GM06990 (cell line): ENCODE measurements around the gene ROR2.

Source experiments
- DNase-seq: peaks from one replicate; pipeline ENCODE4 v3.0.0-alpha.2; 2011; ENCODE audit not compliant: insufficient read length; ENCODE audit errors: extremely low read depth
- H3K27me3 ChIP-seq: replicated peaks from 2 replicates; pipeline ENCODE4 v1.6.0; 2011; ENCODE audit warnings: low read length; ENCODE audit not compliant: control insufficient read depth, insufficient read depth
- H3K36me3 ChIP-seq: 2 replicates; pipeline ENCODE4 v1.5.1; 2011; ENCODE audit warnings: low read length; ENCODE audit not compliant: control insufficient read depth, insufficient read depth
- H3K4me3 ChIP-seq: replicated peaks from 2 replicates; pipeline ENCODE4 v1.5.1; 2011; ENCODE audit warnings: low read depth, mild to moderate bottlenecking, control low read depth, low read length
- TF ChIP-seq, protein P1 (sequence below): IDR thresholded peaks from 2 replicates; pipeline ENCODE4 v1.5.1; 2011; ENCODE audit warnings: low read length, control low read depth, mild to moderate bottlenecking, inconsistent platforms; ENCODE audit not compliant: insufficient read depth, poor library complexity, severe bottlenecking

Gene ROR2

DNA sequence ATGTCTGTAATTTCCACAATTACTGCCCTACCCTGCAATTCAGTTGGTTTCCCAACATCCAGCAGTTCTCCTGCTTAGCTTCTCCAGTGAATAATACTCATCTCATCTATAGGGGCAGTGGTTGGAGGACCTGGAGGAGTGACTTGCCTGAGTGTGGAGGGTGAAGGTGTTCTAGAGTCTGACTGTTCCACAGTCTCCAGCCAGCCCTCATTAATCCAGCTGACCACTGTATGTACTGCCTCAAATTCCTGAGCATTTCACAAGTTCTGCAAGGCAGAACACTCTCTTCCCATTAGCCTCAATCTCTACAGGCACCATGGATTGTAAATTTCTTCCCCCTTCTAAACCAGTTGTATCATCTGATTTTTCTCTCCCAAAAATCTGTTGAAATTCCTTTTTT is 379.0 kb downstream of the ROR2 start:
- TF ChIP-seq, protein P1, sequence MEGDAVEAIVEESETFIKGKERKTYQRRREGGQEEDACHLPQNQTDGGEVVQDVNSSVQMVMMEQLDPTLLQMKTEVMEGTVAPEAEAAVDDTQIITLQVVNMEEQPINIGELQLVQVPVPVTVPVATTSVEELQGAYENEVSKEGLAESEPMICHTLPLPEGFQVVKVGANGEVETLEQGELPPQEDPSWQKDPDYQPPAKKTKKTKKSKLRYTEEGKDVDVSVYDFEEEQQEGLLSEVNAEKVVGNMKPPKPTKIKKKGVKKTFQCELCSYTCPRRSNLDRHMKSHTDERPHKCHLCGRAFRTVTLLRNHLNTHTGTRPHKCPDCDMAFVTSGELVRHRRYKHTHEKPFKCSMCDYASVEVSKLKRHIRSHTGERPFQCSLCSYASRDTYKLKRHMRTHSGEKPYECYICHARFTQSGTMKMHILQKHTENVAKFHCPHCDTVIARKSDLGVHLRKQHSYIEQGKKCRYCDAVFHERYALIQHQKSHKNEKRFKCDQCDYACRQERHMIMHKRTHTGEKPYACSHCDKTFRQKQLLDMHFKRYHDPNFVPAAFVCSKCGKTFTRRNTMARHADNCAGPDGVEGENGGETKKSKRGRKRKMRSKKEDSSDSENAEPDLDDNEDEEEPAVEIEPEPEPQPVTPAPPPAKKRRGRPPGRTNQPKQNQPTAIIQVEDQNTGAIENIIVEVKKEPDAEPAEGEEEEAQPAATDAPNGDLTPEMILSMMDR = no peak
- no peaks in the 10 kb centered on the region; the same call in 1 of the 2 replicates for H3K27me3 ChIP-seq
- no peak overlapping the region for H3K4me3 ChIP-seq
- no peaks in the 10 kb centered on the region for H3K36me3 ChIP-seq
- no peak for DNase-seq

DNA sequence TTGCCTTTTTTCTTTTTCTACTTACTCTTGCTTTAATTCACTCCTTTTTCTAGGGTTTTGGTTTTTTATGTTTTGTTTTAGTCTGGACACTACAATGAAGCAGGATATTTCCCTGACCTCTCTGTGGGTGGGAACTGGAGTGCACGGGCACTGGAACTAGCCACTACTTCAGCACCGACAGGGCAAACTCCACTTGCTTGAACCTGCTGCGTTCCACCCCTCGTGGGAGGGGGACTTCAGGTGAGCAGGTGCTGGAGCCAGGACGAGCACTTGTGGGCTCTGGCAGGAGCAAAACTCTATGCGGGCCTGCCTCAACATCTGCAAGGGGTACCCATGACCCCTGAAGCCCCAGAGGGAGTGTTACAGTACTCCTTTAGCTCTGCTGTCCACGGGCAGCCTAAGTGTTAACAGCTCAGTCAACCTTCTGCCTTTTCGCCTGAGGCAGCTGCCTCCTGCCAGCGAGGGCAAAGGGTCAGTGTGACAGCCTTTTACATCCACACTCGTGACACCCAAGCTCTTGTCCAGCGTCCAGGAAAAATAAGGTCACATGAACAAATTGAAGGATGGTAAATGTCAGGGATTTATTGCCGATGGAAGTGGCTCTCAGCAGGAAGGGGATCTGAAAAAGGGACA is 382.3 kb downstream of the ROR2 start:
- DNase-seq = no peak
- Histone ChIP-seq H3K4me3 (no peak overlapping the region), H3K36me3 (no peaks in the 10 kb centered on the region), H3K27me3 (no peaks in the 10 kb centered on the region; the same call in 1 of the 2 replicates)
- TF ChIP-seq, protein P1 = no peak

DNA sequence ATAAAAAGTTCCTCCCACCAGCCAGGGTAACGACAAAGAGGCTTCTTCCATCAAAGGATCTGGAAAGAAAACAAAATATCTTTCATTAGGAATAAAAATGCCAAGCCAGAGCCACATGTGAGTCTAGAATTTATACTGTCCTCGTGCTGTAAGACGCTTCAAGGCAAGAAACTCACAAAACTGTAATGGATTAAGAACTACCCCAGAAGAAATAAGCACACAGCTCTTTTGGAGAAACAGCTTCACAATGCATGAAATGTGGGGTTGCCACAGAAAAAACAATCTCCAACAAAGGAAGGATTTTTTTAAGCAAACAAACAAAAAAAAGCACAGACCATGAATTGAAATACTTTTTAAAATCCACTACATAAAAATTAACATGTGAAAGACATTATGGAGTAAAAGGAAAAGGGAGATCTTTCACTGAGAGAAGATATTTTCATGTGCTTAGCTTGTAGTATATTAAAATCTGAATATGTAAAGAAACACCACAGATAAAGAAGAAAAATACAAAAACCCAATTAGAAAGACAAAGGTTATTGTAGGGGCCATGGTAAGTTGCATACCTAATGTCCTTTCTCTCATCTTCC is 385.9 kb downstream of the ROR2 start:
- DNase-seq = no peak
- Histone ChIP-seq H3K27me3 (no peaks in the 10 kb centered on the region; the same call in 1 of the 2 replicates), H3K36me3 (no peaks in the 10 kb centered on the region), H3K4me3 (no peak overlapping the region)
- TF ChIP-seq, protein P1 = no peak

DNA sequence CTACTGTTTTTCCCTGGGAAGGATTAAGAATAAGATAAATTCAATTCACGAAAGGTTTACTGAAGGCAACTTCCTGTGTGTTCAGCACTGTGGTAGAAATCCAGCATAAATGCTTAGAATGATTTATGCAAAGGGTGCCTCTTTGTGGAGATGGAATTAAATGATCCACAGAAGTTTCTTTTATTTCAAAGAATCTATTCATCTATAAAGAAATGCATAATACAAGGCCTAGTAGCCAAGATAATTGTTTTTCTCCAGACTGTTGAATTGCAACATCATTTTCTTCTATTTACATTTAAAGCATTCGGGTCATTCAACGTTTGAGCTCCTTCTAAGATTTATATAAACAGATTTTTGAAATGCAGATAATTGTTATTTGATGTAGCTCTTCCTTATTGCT is 387.6 kb downstream of the ROR2 start:
- DNase-seq = no peak
- TF ChIP-seq, protein P1 = no peak
- H3K36me3 ChIP-seq = no peaks in the 10 kb centered on the region
- no peak overlapping the region for H3K4me3 ChIP-seq
- H3K27me3 ChIP-seq = no peaks in the 10 kb centered on the region

DNA sequence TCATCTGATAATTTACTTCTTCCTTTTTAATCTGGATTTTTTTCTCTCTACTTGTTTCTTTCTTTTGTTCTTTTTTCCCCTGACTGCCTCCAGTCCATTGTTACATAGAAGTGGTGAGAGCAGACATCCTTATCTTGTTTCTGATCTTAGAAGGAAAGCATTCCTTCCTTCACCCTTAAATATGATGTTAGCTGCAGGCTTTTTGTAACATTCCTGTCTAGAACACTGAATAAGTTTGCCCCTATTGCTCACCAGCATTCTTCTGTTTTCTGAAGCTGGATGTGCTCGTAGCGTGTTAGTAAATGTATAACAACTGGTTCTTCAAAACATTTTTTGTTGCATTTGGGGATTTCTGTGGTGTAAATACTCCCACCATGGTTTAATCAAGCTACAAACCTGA is 389.7 kb downstream of the ROR2 start:
- no peaks in the 10 kb centered on the region for H3K27me3 ChIP-seq
- no peak for DNase-seq
- H3K4me3 ChIP-seq = no peak overlapping the region
- no peaks in the 10 kb centered on the region for H3K36me3 ChIP-seq
- TF ChIP-seq, protein P1 = no peak
